Osteocyte (in vitro differentiated cells): Measurements from ENCODE around the gene PRAC2. TPM values are rescaled to one million over a fixed set of nuclear protein-coding genes. Genes with fewer than 3 reads are reported as not detected.

Experiments used
- DNase-seq: peaks from one replicate; pipeline ENCODE4 v3.0.0; 2021; ENCODE audit warnings: mixed read lengths; ENCODE audit not compliant: unreplicated experiment; ENCODE audit errors: extremely low spot score
- H3K27ac Mint-ChIP-seq: one replicate; pipeline ENCODE4 v1.8.0; 2021; ENCODE audit warnings: mild to moderate bottlenecking, mixed read lengths; ENCODE audit not compliant: unreplicated experiment
- H3K27me3 Mint-ChIP-seq: one replicate; pipeline ENCODE4 v1.8.0; 2021; ENCODE audit warnings: mixed read lengths; ENCODE audit not compliant: unreplicated experiment
- H3K36me3 Mint-ChIP-seq: one replicate; pipeline ENCODE4 v1.8.0; 2021; ENCODE audit warnings: mixed read lengths; ENCODE audit not compliant: unreplicated experiment
- H3K4me1 Mint-ChIP-seq: one replicate; pipeline ENCODE4 v1.8.0; 2021; ENCODE audit warnings: mixed read lengths; ENCODE audit not compliant: unreplicated experiment
- H3K4me3 Mint-ChIP-seq: one replicate; pipeline ENCODE4 v1.8.0; 2021; ENCODE audit warnings: mild to moderate bottlenecking, moderate library complexity, mixed read lengths; ENCODE audit not compliant: unreplicated experiment
- H3K9me3 Mint-ChIP-seq: one replicate; pipeline ENCODE4 v1.8.0; 2021; ENCODE audit warnings: mixed read lengths; ENCODE audit not compliant: unreplicated experiment
- CTCF ChIP-seq: fragments of 200-600 bp; sonication (generic); IDR thresholded peaks from 2 replicates; pipeline ENCODE4 v1.5.0; 2021; ENCODE audit warnings: antibody characterized with exemption, mild to moderate bottlenecking, moderate library complexity
- microRNA-seq: library from miRNA; unstranded; fragments of <30 nt; microRNA quantifications from one replicate; pipeline ENCODE4 v1.1.0, GENCODE V29; 2020; ENCODE audit not compliant: unreplicated experiment
- total RNA-seq: library from RNA; stranded (reverse); gene quantifications from 2 replicates; pipeline ENCODE4 v1.2.1, GENCODE V29; 2021

The PRAC2 gene
- total RNA-seq, 1 donor from 2014 or later: not detected

DNA sequence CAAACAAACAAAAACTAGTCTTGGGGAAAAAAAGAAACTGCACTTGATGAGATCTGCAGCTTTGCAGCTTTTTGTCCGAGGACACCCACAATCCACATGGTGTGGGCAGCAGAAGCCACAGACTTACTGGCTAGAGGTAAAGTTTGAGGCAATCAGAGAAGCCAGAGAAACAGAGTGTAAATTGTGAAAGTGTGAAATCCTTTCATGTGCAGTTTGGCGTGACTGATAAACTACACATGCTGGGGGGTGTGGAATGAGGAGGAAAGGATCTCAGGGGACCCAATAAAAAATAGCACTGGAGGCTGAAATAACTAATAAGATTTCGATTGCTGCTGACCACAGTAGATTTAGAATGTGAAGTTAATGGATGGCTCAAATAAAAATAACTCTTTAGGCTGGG, 48.0 kb downstream of the PRAC2 start:
- H3K9me3 Mint-ChIP-seq: no peaks in the 10 kb centered on the region
- no peaks in the 10 kb centered on the region for H3K4me1 Mint-ChIP-seq
- peaks cover 41% of the 10 kb centered on the region for H3K27me3 Mint-ChIP-seq

DNA sequence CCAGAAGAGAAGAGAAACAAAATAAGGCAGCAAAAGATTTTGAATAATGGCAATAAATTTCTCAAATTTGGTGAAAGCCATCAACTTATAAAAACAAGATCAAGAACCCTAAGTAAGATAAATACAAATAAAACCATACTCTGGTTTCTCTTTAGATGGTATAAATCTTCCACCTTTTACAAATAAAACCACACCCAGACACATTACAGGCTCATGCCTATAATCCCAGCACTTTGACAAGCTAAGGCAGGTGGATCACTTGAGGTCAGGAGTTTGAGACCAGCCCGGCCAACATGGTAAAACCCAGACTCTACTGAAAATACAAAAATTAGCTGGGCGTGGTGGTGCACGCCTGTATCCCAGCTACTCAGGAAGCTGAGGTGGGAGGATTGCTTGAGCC, 50.3 kb downstream of the PRAC2 start:
- Mint-ChIP-seq H3K4me1 (no peaks in the 10 kb centered on the region), H3K27ac (no peak overlapping the region), H3K4me3 (no peak overlapping the region), H3K9me3 (no peaks in the 10 kb centered on the region), H3K36me3 (no peaks in the 10 kb centered on the region), H3K27me3 (peaks cover 40% of the 10 kb centered on the region)
- no peak for DNase-seq
- TF ChIP-seq CTCF: no peak

More for the DNA sequence above, 48.0 kb downstream of the PRAC2 start:
- DNase-seq: no peak
- no peak for TF ChIP-seq CTCF
- Mint-ChIP-seq H3K27ac (no peak overlapping the region), H3K36me3 (no peaks in the 10 kb centered on the region), H3K4me3 (no peak overlapping the region)

Small RNA genes within 50 kb of the gene (microRNA-seq; reads per million reads assigned to microRNA genes)
- not detected for gene MIR3185

Other genes starting within 250 kb of the PRAC2 start
- gene HOXB1, start 192.2 kb upstream of the PRAC2 start, total RNA-seq: not detected in 2 replicates
- not detected in 2 replicates for gene HOXB2, start 178.1 kb upstream of the PRAC2 start, total RNA-seq
- not detected in 2 replicates for gene HOXB4, start 144.8 kb upstream of the PRAC2 start, total RNA-seq
- 0.46 TPM in 1 of 2 replicates, not detected in the other for gene HOXB3, start 132.9 kb upstream of the PRAC2 start, total RNA-seq
- gene HOXB5, start 129.4 kb upstream of the PRAC2 start, total RNA-seq: not detected in 2 replicates
- not detected in 2 replicates for gene HOXB6, start 118.2 kb upstream of the PRAC2 start, total RNA-seq
- gene HOXB7, start 112.2 kb upstream of the PRAC2 start, total RNA-seq: not detected in 2 replicates
- not detected in 2 replicates for gene HOXB8, start 107.9 kb upstream of the PRAC2 start, total RNA-seq
- not detected in 2 replicates for gene HOXB9, start 96.8 kb upstream of the PRAC2 start, total RNA-seq
- not detected in 2 replicates for gene PRAC1, start 667 bp upstream of the PRAC2 start, total RNA-seq
- gene HOXB13, start 5.6 kb downstream of the PRAC2 start, total RNA-seq: not detected in 2 replicates
- gene TTLL6, start 94.0 kb downstream of the PRAC2 start, total RNA-seq: not detected in 2 replicates
- 94.4 and 102 TPM in 2 replicates for gene CALCOCO2, start 107.8 kb downstream of the PRAC2 start, total RNA-seq
- 42.3 and 44.2 TPM in 2 replicates for gene ATP5MC1, start 169.6 kb downstream of the PRAC2 start, total RNA-seq
- 100 and 102 TPM in 2 replicates for gene UBE2Z, start 185.2 kb downstream of the PRAC2 start, total RNA-seq
- 125 and 135 TPM in 2 replicates for gene SNF8, start 221.7 kb downstream of the PRAC2 start, total RNA-seq
- gene GIP, start 245.4 kb downstream of the PRAC2 start, total RNA-seq: not detected in 2 replicates